ENCODE measurements around the gene NRAP.

Gene NRAP

GRCh38 chr10:113627836-113628235 lies 36.0 kb downstream of the NRAP start:
- Histone ChIP-seq H4K91ac (ENCODE audit: low read length) (no peak overlapping the region), H3K4me1 (ENCODE audit: control insufficient read depth, insufficient read depth, low read depth, low read length) (no peaks in the 10 kb centered on the region), H2BK120ac (ENCODE audit: low read depth, low read length) (no peak overlapping the region), H3K9me3 (ENCODE audit: control insufficient read depth, low read length) (no peaks in the 10 kb centered on the region), H3K4me2 (ENCODE audit: low read length, poor library complexity, severe bottlenecking) (no peak overlapping the region), H3K23ac (ENCODE audit: low read length in 2 of 2) (no peak overlapping the region), H3K27ac (ENCODE audit: low read length, poor library complexity, severe bottlenecking) (no peak overlapping the region), H3K4ac (ENCODE audit: low read depth in 1 of 2, low read length in 2 of 2) (no peak overlapping the region), H3K36me3 (ENCODE audit: control insufficient read depth in 1 of 2, insufficient read depth in 2 of 2, low read depth in 1 of 2, low read length in 2 of 2) (no peaks in the 10 kb centered on the region), H3K4me3 (ENCODE audit: insufficient read depth in 1 of 2, low read depth in 1 of 2, low read length in 2 of 2) (no peak overlapping the region), H2BK12ac (ENCODE audit: low read length in 2 of 2) (no peak overlapping the region), H3K27me3 (ENCODE audit: control insufficient read depth in 1 of 2, insufficient read depth in 1 of 2, low read length in 2 of 2) (peaks cover 44 to 65% of the 10 kb centered on the region in 2 experiments), H2AFZ (ENCODE audit: low read depth, low read length) (no peak overlapping the region), H4K8ac (ENCODE audit: low read length) (no peak overlapping the region), H3K14ac (ENCODE audit: low read length in 2 of 2) (no peak overlapping the region), H2BK15ac (ENCODE audit: low read depth, poor library complexity, severe bottlenecking) (no peak overlapping the region), H2AK5ac (ENCODE audit: low read length, severe bottlenecking) (no peak overlapping the region), H3K79me1 (replicated peaks; ENCODE audit: low read length, poor library complexity, severe bottlenecking) (no peaks in the 10 kb centered on the region), H3K18ac (ENCODE audit: low read depth in 1 of 2, low read length in 2 of 2) (no peak overlapping the region), H2BK5ac (ENCODE audit: low read depth, low read length, poor library complexity, severe bottlenecking) (no peak overlapping the region), H3K9ac (ENCODE audit: low read length) (no peak overlapping the region)
- 90% methylated on average over 4 of the region's 6 CpGs for WGBS
- no peak for DNase-seq

GRCh38 chr10:113626809-113627355 lies 37.0 kb downstream of the NRAP start:
- Histone ChIP-seq H3K79me1 (replicated peaks; ENCODE audit: low read length, poor library complexity, severe bottlenecking) (no peaks in the 10 kb centered on the region), H2AK5ac (ENCODE audit: low read length, severe bottlenecking) (no peak overlapping the region), H2BK15ac (ENCODE audit: low read depth, poor library complexity, severe bottlenecking) (no peak overlapping the region), H2BK12ac (ENCODE audit: low read length in 2 of 2) (no peak overlapping the region), H3K4ac (ENCODE audit: low read depth in 1 of 2, low read length in 2 of 2) (no peak overlapping the region), H2BK5ac (ENCODE audit: low read depth, low read length, poor library complexity, severe bottlenecking) (no peak overlapping the region), H2AFZ (ENCODE audit: low read depth, low read length) (no peak overlapping the region), H3K9ac (ENCODE audit: low read length) (no peak overlapping the region), H3K9me3 (ENCODE audit: control insufficient read depth, low read length) (no peaks in the 10 kb centered on the region), H3K27me3 (ENCODE audit: control insufficient read depth in 1 of 2, insufficient read depth in 1 of 2, low read length in 2 of 2) (peaks cover 45 to 74% of the 10 kb centered on the region in 2 experiments), H3K4me1 (ENCODE audit: control insufficient read depth, insufficient read depth, low read depth, low read length) (no peaks in the 10 kb centered on the region), H3K4me2 (ENCODE audit: low read length, poor library complexity, severe bottlenecking) (no peak overlapping the region), H4K8ac (ENCODE audit: low read length) (no peak overlapping the region), H3K36me3 (ENCODE audit: control insufficient read depth in 1 of 2, insufficient read depth in 2 of 2, low read depth in 1 of 2, low read length in 2 of 2) (no peaks in the 10 kb centered on the region), H3K27ac (ENCODE audit: low read length, poor library complexity, severe bottlenecking) (no peak overlapping the region), H4K91ac (ENCODE audit: low read length) (no peak overlapping the region), H3K18ac (ENCODE audit: low read depth in 1 of 2, low read length in 2 of 2) (no peak overlapping the region), H2BK120ac (ENCODE audit: low read depth, low read length) (no peak overlapping the region), H3K14ac (ENCODE audit: low read length in 2 of 2) (no peak overlapping the region), H3K4me3 (ENCODE audit: insufficient read depth in 1 of 2, low read depth in 1 of 2, low read length in 2 of 2) (no peak overlapping the region), H3K23ac (ENCODE audit: low read length in 2 of 2) (no peak overlapping the region)
- 69% methylated on average over 4 of the region's 5 CpGs for WGBS
- DNase-seq, result no peak

- WGBS, result 87% methylated on average over 8 of the region's 10 CpGs
- Histone ChIP-seq H3K4me3 (ENCODE audit: insufficient read depth in 1 of 2, low read depth in 1 of 2, low read length in 2 of 2) (no peak overlapping the region), H2BK120ac (ENCODE audit: low read depth, low read length) (no peak overlapping the region)
Observed at GRCh38 chr10:113625461-113626186, 38.2 kb downstream of the NRAP start.

GRCh38 chr10:113622831-113623230 lies 41.0 kb downstream of the NRAP start:
- Histone ChIP-seq H3K23ac (ENCODE audit: low read length in 2 of 2) (no peak overlapping the region), H3K4me3 (ENCODE audit: insufficient read depth in 1 of 2, low read depth in 1 of 2, low read length in 2 of 2) (no peak overlapping the region), H2BK15ac (ENCODE audit: low read depth, poor library complexity, severe bottlenecking) (no peak overlapping the region), H3K9ac (ENCODE audit: low read length) (no peak overlapping the region), H2AFZ (ENCODE audit: low read depth, low read length) (no peak overlapping the region), H2BK12ac (ENCODE audit: low read length in 2 of 2) (no peak overlapping the region), H2BK5ac (ENCODE audit: low read depth, low read length, poor library complexity, severe bottlenecking) (no peak overlapping the region), H2BK120ac (ENCODE audit: low read depth, low read length) (no peak overlapping the region), H3K27ac (ENCODE audit: low read length, poor library complexity, severe bottlenecking) (no peak overlapping the region), H3K4ac (ENCODE audit: low read depth in 1 of 2, low read length in 2 of 2) (no peak overlapping the region), H2AK5ac (ENCODE audit: low read length, severe bottlenecking) (no peak overlapping the region), H3K18ac (ENCODE audit: low read depth in 1 of 2, low read length in 2 of 2) (no peak overlapping the region), H3K27me3 (ENCODE audit: control insufficient read depth in 1 of 2, insufficient read depth in 1 of 2, low read length in 2 of 2) (peaks cover 64 to 97% of the 10 kb centered on the region in 2 experiments), H3K79me1 (replicated peaks; ENCODE audit: low read length, poor library complexity, severe bottlenecking) (no peaks in the 10 kb centered on the region), H3K4me2 (ENCODE audit: low read length, poor library complexity, severe bottlenecking) (no peak overlapping the region), H4K91ac (ENCODE audit: low read length) (no peak overlapping the region), H3K4me1 (ENCODE audit: control insufficient read depth, insufficient read depth, low read depth, low read length) (no peaks in the 10 kb centered on the region), H3K14ac (ENCODE audit: low read length in 2 of 2) (no peak overlapping the region), H4K8ac (ENCODE audit: low read length) (no peak overlapping the region), H3K9me3 (ENCODE audit: control insufficient read depth, low read length) (no peaks in the 10 kb centered on the region), H3K36me3 (ENCODE audit: control insufficient read depth in 1 of 2, insufficient read depth in 2 of 2, low read depth in 1 of 2, low read length in 2 of 2) (no peaks in the 10 kb centered on the region)
- 67% methylated on average over 4 of the region's 4 CpGs for WGBS
- DNase-seq, result no peak

More at GRCh38 chr10:113625461-113626186, 38.2 kb downstream of the NRAP start:
- no peaks in the 10 kb centered on the region for H3K9me3 ChIP-seq (ENCODE audit: control insufficient read depth, low read length)
- DNase-seq, result no peak
- no peak overlapping the region for H4K8ac ChIP-seq (ENCODE audit: low read length)
- no peaks in the 10 kb centered on the region for H3K36me3 ChIP-seq (ENCODE audit: control insufficient read depth in 1 of 2, insufficient read depth in 2 of 2, low read depth in 1 of 2, low read length in 2 of 2)
- no peak overlapping the region for H3K18ac ChIP-seq (ENCODE audit: low read depth in 1 of 2, low read length in 2 of 2)
- no peak overlapping the region for H3K9ac ChIP-seq (ENCODE audit: low read length)
- no peak overlapping the region for H2BK15ac ChIP-seq (ENCODE audit: low read depth, poor library complexity, severe bottlenecking)
- no peaks in the 10 kb centered on the region for H3K79me1 ChIP-seq (replicated peaks; ENCODE audit: low read length, poor library complexity, severe bottlenecking)
- no peak overlapping the region for H3K4ac ChIP-seq (ENCODE audit: low read depth in 1 of 2, low read length in 2 of 2)
- peaks cover 58 to 83% of the 10 kb centered on the region in 2 experiments for H3K27me3 ChIP-seq (ENCODE audit: control insufficient read depth in 1 of 2, insufficient read depth in 1 of 2, low read length in 2 of 2)
- no peak overlapping the region for H2AFZ ChIP-seq (ENCODE audit: low read depth, low read length)
- H3K4me2 ChIP-seq (ENCODE audit: low read length, poor library complexity, severe bottlenecking), result no peak overlapping the region
- H3K14ac ChIP-seq (ENCODE audit: low read length in 2 of 2), result peak overlapping the region in 1 of 2 experiments; percentile 18
- no peak overlapping the region for H3K27ac ChIP-seq (ENCODE audit: low read length, poor library complexity, severe bottlenecking)
- no peak overlapping the region for H2AK5ac ChIP-seq (ENCODE audit: low read length, severe bottlenecking)
- no peak overlapping the region for H2BK5ac ChIP-seq (ENCODE audit: low read depth, low read length, poor library complexity, severe bottlenecking)
- H4K91ac ChIP-seq (ENCODE audit: low read length), result no peak overlapping the region
- H2BK12ac ChIP-seq (ENCODE audit: low read length in 2 of 2), result no peak overlapping the region
- no peaks in the 10 kb centered on the region for H3K4me1 ChIP-seq (ENCODE audit: control insufficient read depth, insufficient read depth, low read depth, low read length)
- H3K23ac ChIP-seq (ENCODE audit: low read length in 2 of 2), result no peak overlapping the region
